H1 (cell line): ENCODE measurements around the gene MEIS3. TPM values are rescaled to one million over a fixed set of nuclear protein-coding genes. Genes with fewer than 3 reads are reported as not detected.
A peak's percentile ranks its signal among the peaks of the same experiment; 100 is the strongest.

Experiments
- CTCF ChIA-PET: fragments of 300-600 bp; sonication (Branson Sonifier 250); formaldehyde crosslinking; loops from one replicate; lab custom pipeline; 2021; ENCODE audit not compliant: partially characterized antibody; lab: Charles Lee
- POLR2A ChIA-PET: fragments of 300-600 bp; sonication (Branson Sonifier 250); formaldehyde crosslinking; loops from one replicate; lab custom pipeline; 2021; ENCODE audit warnings: inconsistent platforms; ENCODE audit not compliant: partially characterized antibody; lab: Charles Lee
- DNase-seq, 2 experiments: peaks; one replicate each; pipeline versions ENCODE4 v3.0.0 to v3.0.0-alpha.2; 2010 to 2022; ENCODE audit warnings: low spot score in 2 of 2, low read depth in 1 of 2, mixed read lengths in 1 of 2
- FAIRE-seq: peaks from 2 replicates; lab custom pipeline; 2011; peaks lifted over from hg19 to GRCh38; lab: Jason Lieb, UNC
- H2AFZ ChIP-seq: 2 replicates; pipeline ENCODE4 v1.8.1; 2012; ENCODE audit warnings: low read length, inconsistent platforms
- H2AK5ac ChIP-seq: 2 replicates; pipeline ENCODE4 v1.6.1; 2013; ENCODE audit warnings: low read depth, low read length
- H2BK120ac ChIP-seq: replicated peaks from 2 replicates; pipeline ENCODE3; 2013; ENCODE audit warnings: low read depth, low read length, inconsistent platforms
- H2BK12ac ChIP-seq: 2 replicates; pipeline ENCODE4 v1.6.1; 2013; ENCODE audit warnings: low read depth, low read length
- H2BK15ac ChIP-seq: 2 replicates; pipeline ENCODE4 v1.6.1; 2013; ENCODE audit warnings: low read length
- H2BK20ac ChIP-seq: 2 replicates; pipeline ENCODE4 v1.6.1; 2013; ENCODE audit warnings: low read length
- H2BK5ac ChIP-seq: 2 replicates; pipeline ENCODE4 v1.6.1; 2013; ENCODE audit warnings: low read depth, low read length
- H3K14ac ChIP-seq: 2 replicates; pipeline ENCODE4 v1.6.1; 2013; ENCODE audit warnings: inconsistent platforms; ENCODE audit not compliant: insufficient read length
- H3K18ac ChIP-seq: 2 replicates; pipeline ENCODE4 v1.6.1; 2013; ENCODE audit warnings: low read length; ENCODE audit errors: extremely low read depth
- H3K23ac ChIP-seq: 2 replicates; pipeline ENCODE4 v1.6.1; 2013; ENCODE audit warnings: inconsistent platforms; ENCODE audit not compliant: insufficient read length
- H3K23me2 ChIP-seq: 2 replicates; pipeline ENCODE4 v1.6.1; 2013; ENCODE audit warnings: low read depth, low read length
- H3K27ac ChIP-seq: 2 replicates; pipeline ENCODE4 v1.6.1; 2011; ENCODE audit warnings: low read depth, low read length, inconsistent platforms
- H3K27me3 ChIP-seq, 4 experiments: replicated peaks in 1 of 4; 1 replicate in 1 of 4; 2 replicates in 3 of 4; pipeline versions ENCODE4 v1.6.1 to v1.8.1; 2011 to 2013; ENCODE audit warnings: low read length in 3 of 4, mild to moderate bottlenecking in 3 of 4, inconsistent platforms in 2 of 4, mixed read lengths in 2 of 4, moderate library complexity in 1 of 4; ENCODE audit not compliant: control insufficient read depth in 3 of 4, insufficient read depth in 3 of 4; ENCODE audit errors: extremely low read depth in 1 of 4
- H3K36me3 ChIP-seq, 4 experiments: 2 replicates each; pipeline versions ENCODE4 v1.6.1 to v1.8.1; 2011 to 2013; ENCODE audit warnings: mild to moderate bottlenecking in 4 of 4, low read length in 3 of 4, moderate library complexity in 2 of 4, control low read depth in 1 of 4, inconsistent platforms in 1 of 4; ENCODE audit not compliant: insufficient read depth in 4 of 4, control insufficient read depth in 2 of 4
- H3K4ac ChIP-seq: replicated peaks from 2 replicates; pipeline ENCODE3; 2013; ENCODE audit warnings: low read length, low read depth, mixed read lengths, inconsistent platforms; ENCODE audit not compliant: insufficient read length
- H3K4me1 ChIP-seq, 4 experiments: replicated peaks in 1 of 4; 1 replicate in 1 of 4; 2 replicates in 3 of 4; pipeline versions ENCODE4 v1.6.1 to v1.8.1; 2011 to 2013; ENCODE audit warnings: low read length in 3 of 4, inconsistent platforms in 2 of 4, mixed read lengths in 1 of 4; ENCODE audit not compliant: insufficient read depth in 4 of 4, control insufficient read depth in 3 of 4
- H3K4me2 ChIP-seq, 2 experiments: 2 replicates each; pipeline versions ENCODE4 v1.6.1 to v1.8.1; 2011 to 2013; ENCODE audit warnings: low read depth in 2 of 2, low read length in 2 of 2, control low read depth in 1 of 2, inconsistent platforms in 1 of 2, mild to moderate bottlenecking in 1 of 2; ENCODE audit not compliant: insufficient read depth in 1 of 2
- H3K4me3 ChIP-seq, 4 experiments: fragments of 200-600, 300-600 bp in 1 of 4; sonication (generic), shearing (Covaris generic), sonication (Bioruptor Twin) in 1 of 4; 2 replicates each; pipeline versions ENCODE4 v1.5.1 to v1.8.1; 2011 to 2016; ENCODE audit warnings: low read length in 4 of 4, low read depth in 3 of 4, control low read depth in 2 of 4, inconsistent platforms in 2 of 4, mild to moderate bottlenecking in 2 of 4, mixed read lengths in 1 of 4, moderate library complexity in 1 of 4; ENCODE audit not compliant: insufficient read depth in 2 of 4; ENCODE audit errors: extremely low read depth in 1 of 4
- H3K56ac ChIP-seq: replicated peaks from 2 replicates; pipeline ENCODE3; 2013; ENCODE audit warnings: low read depth, mild to moderate bottlenecking, mixed read lengths, low read length, inconsistent platforms; ENCODE audit not compliant: insufficient read length
- H3K79me1 ChIP-seq: 2 replicates; pipeline ENCODE4 v1.6.1; 2013; ENCODE audit warnings: low read depth, low read length, control low read depth
- H3K79me2 ChIP-seq, 2 experiments: 2 replicates each; pipeline versions ENCODE4 v1.6.1 to v1.8.1; 2012 to 2013; ENCODE audit warnings: low read length in 2 of 2, mild to moderate bottlenecking in 2 of 2, inconsistent platforms in 1 of 2; ENCODE audit not compliant: insufficient read depth in 2 of 2, control insufficient read depth in 1 of 2
- H3K9ac ChIP-seq, 4 experiments: replicated peaks in 1 of 4; 1 replicate in 1 of 4; 2 replicates in 3 of 4; pipeline versions ENCODE4 v1.6.1 to v1.8.1; 2011 to 2013; ENCODE audit warnings: low read depth in 3 of 4, low read length in 3 of 4, control low read depth in 2 of 4, mild to moderate bottlenecking in 2 of 4, moderate library complexity in 2 of 4, inconsistent platforms in 1 of 4; ENCODE audit errors: extremely low read depth in 1 of 4
- H3K9me3 ChIP-seq, 2 experiments: 2 replicates each; pipeline versions ENCODE4 v1.6.1 to v1.8.1; 2012 to 2013; ENCODE audit warnings: mild to moderate bottlenecking in 2 of 2, moderate library complexity in 2 of 2, control low read depth in 1 of 2, inconsistent platforms in 1 of 2, low read depth in 1 of 2, low read length in 1 of 2, mixed read lengths in 1 of 2; ENCODE audit not compliant: insufficient read depth in 2 of 2
- H4K20me1 ChIP-seq, 2 experiments: replicated peaks in 1 of 2; 2 replicates each; pipeline versions ENCODE3 to v1.8.1; 2011 to 2013; ENCODE audit warnings: inconsistent platforms in 2 of 2, low read length in 2 of 2, mild to moderate bottlenecking in 1 of 2; ENCODE audit not compliant: insufficient read depth in 2 of 2, control insufficient read depth in 1 of 2
- H4K5ac ChIP-seq: 2 replicates; pipeline ENCODE4 v1.6.1; 2013; ENCODE audit warnings: low read length, low read depth, mixed read lengths, inconsistent platforms; ENCODE audit not compliant: insufficient read length
- H4K8ac ChIP-seq: 2 replicates; pipeline ENCODE4 v1.8.0; 2013; ENCODE audit warnings: mild to moderate bottlenecking, moderate library complexity, low read length, inconsistent platforms; ENCODE audit not compliant: insufficient read depth; ENCODE audit errors: extremely low read depth
- H4K91ac ChIP-seq: replicated peaks from 2 replicates; pipeline ENCODE3; 2013; ENCODE audit warnings: low read length, mixed read lengths, inconsistent platforms; ENCODE audit not compliant: insufficient read length
- KDM1A ChIP-seq: fragments of 200-600, 300-600 bp; sonication (generic); IDR thresholded peaks from 2 replicates; pipeline ENCODE4 v1.7.1; 2016; ENCODE audit warnings: mild to moderate bottlenecking, low read length, borderline replicate concordance
- RAD21 ChIP-seq, 2 experiments: IDR thresholded peaks in 1 of 2; conservative IDR thresholded peaks in 1 of 2; 2 replicates each; pipeline ENCODE4 v1.6.1; 2011; ENCODE audit warnings: low read depth in 2 of 2, low read length in 2 of 2, improper control_type of control experiment in 1 of 2, inconsistent platforms in 1 of 2, mild to moderate bottlenecking in 1 of 2, moderate library complexity in 1 of 2
- WGBS, 2 experiments: shearing (Covaris generic) in 1 of 2; methylation state at CpG; one replicate each; pipeline versions ENCODE4 v1.1.6 to v1.1.7; 2013 to 2015; ENCODE audit warnings: low lambda C conversion rate in 2 of 2, mixed read lengths in 2 of 2, inconsistent platforms in 1 of 2, low coverage in 1 of 2, missing lambda C conversion rate in 1 of 2; ENCODE audit not compliant: insufficient replicate concordance in 2 of 2, insufficient coverage in 1 of 2, insufficient read length in 1 of 2; ENCODE audit errors: extremely low coverage in 1 of 2, missing lambda C conversion rate in 1 of 2; 5-methylcytosine and 5-hydroxymethylcytosine counted together
- polyA plus RNA-seq, 7 experiments: library from polyadenylated mRNA; depleted of rRNA in 3 of 7; stranded (reverse) in 5 of 7; unstranded in 2 of 7; fragments of >200 nt in 5 of 7; fragments of 200-250 nt in 2 of 7; gene quantifications; 1 replicate in 5 of 7; 2 replicates in 1 of 7; 4 replicates in 1 of 7; pipeline versions ENCODE4 v1.2.1 to v1.2.3, GENCODE V29; 2011 to 2013; ENCODE audit warnings: missing spikeins in 2 of 7, mixed read lengths in 2 of 7
- total RNA-seq: library from RNA; stranded (reverse); fragmentation: NEBNext Ultra II Directional; extraction: Animal tissue kit (Norgen Biotek cat#: 25700); gene quantifications from 2 replicates; pipeline ENCODE4 v1.2.1, GENCODE V29; 2021

MEIS3 gene
- total and polyA plus RNA-seq, 2 of the 8 experiments (the other 6 are each of a cell fraction or from before 2014, with no cell fraction given) = 24.5 to 28.2 TPM

GRCh38 chr19:47423203-47423882, 4.0 kb upstream of the MEIS3 start:
- Histone ChIP-seq H4K20me1 (peaks cover 0 to 2% of the 10 kb centered on the region in 2 experiments), H3K14ac (no peak overlapping the region), H2BK15ac (peak overlapping the region; percentile 72; the same call in 1 of the 2 replicates), H2BK20ac (peak overlapping the region; percentile 86; the same call in 1 of the 2 replicates), H3K27me3 (peaks cover 27 to 59% (median 54%) of the 10 kb centered on the region in 4 experiments), H3K4me3 (no peak overlapping the region), H3K4ac (peak overlapping the region; percentile 2), H2AFZ (no peak overlapping the region), H3K4me1 (peaks cover 0 to 24% (median 9%) of the 10 kb centered on the region in 4 experiments; a peak in 5 of 7 replicates), H3K23ac (no peak overlapping the region), H4K91ac (peak overlapping the region; percentile 3), H3K9me3 (no peaks in the 10 kb centered on the region), H3K36me3 (no peaks in the 10 kb centered on the region), H3K9ac (no peak overlapping the region), H3K18ac (no peak overlapping the region; the same call in 1 of the 2 replicates), H3K79me2 (no peaks in the 10 kb centered on the region), H3K56ac (no peak overlapping the region), H2AK5ac (no peak overlapping the region), H3K4me2 (peak overlapping the region in 1 of 2 experiments; percentile 38; a peak in 3 of 4 replicates), H3K79me1 (no peaks in the 10 kb centered on the region), H2BK5ac (peak overlapping the region; percentile 35; the same call in 1 of the 2 replicates), H3K23me2 (peaks cover 32% of the 10 kb centered on the region; the same call in 1 of the 2 replicates), H2BK12ac (peak overlapping the region; percentile 87; the same call in 1 of the 2 replicates), H3K27ac (no peak overlapping the region), H4K8ac (0 out of 2 replicates have a peak overlapping the region, but pooled peaks have one; percentile 45), H4K5ac (no peak overlapping the region), H2BK120ac (no peak overlapping the region)
- ChIA-PET CTCF (no interaction called here), POLR2A (no interaction called here)
- 49% methylated on average over 11 of the region's 19 CpGs; no CpG with 5 or more reads in 1 of the 2 experiments for WGBS, 2 experiments
- FAIRE-seq (no peak), DNase-seq (no peak)
- TF ChIP-seq KDM1A = peak; percentile 26; the same call in 1 of the 2 replicates
- TF ChIP-seq RAD21 (IDR thresholded peaks at IDR 0.05 in 1 of 2, conservative IDR thresholded peaks at IDR 0.05 in 1 of 2; ENCODE audit: low read depth in 2 of 2, low read length in 2 of 2) = no peak
